ENCODE measurements around the gene ITPRIPL2.
A peak's percentile ranks its signal among the peaks of the same experiment; 100 is the strongest.

ITPRIPL2 gene

DNA sequence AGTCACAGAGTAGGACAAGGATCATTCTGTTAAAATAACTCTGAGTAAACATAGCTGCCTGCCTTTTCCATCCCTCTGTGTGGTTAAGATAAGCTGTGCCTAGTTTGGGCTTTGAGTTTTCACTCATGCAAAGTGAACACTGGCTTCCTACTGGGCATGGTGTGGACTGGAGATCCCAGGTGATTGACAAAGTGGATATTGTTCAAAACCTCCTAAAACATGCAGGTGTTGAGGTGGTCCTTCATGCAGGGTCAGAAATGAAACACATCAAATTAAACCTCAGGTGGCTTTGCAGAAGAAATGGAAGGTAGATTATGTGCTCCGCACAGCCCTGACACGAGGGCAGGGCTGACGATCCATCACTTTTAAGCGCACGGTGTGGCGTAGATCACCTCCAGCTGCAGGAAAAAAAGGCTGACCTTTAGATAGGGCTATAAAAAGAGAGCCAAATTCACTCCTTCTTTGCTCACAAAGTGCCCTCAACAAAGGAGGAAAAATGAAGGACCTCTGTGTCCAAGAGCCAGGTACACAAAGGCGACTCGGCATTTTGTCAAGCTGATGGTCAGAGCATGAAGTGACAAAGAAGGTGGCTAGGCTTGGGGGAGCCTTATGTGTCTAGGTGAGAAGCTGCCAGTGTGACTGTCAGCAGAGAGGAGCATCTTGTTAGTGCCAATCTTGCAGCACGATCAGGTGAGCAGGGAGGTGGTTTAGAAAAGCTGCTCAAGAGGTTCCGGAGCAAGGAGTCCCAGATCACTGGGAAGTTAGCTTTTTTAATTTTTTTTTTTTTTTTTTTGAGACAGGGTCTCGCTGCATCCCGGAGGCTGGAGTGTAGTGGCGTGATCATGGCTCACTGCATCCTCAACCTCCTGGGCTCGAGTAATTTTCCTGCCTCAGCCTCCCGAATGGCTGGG is 19.9 kb upstream of the ITPRIPL2 start:
- no peak for DNase-seq (ENCODE audit: low read depth in 2 of 2)
- TF ChIP-seq CTCF (IDR thresholded peaks at IDR 0.05; ENCODE audit: low read depth, low read length), result no peak
- H3K4me3 ChIP-seq (replicated peaks in 1 of 2; ENCODE audit: low read depth in 2 of 2, low read length in 2 of 2), result no peak overlapping the region

DNA sequence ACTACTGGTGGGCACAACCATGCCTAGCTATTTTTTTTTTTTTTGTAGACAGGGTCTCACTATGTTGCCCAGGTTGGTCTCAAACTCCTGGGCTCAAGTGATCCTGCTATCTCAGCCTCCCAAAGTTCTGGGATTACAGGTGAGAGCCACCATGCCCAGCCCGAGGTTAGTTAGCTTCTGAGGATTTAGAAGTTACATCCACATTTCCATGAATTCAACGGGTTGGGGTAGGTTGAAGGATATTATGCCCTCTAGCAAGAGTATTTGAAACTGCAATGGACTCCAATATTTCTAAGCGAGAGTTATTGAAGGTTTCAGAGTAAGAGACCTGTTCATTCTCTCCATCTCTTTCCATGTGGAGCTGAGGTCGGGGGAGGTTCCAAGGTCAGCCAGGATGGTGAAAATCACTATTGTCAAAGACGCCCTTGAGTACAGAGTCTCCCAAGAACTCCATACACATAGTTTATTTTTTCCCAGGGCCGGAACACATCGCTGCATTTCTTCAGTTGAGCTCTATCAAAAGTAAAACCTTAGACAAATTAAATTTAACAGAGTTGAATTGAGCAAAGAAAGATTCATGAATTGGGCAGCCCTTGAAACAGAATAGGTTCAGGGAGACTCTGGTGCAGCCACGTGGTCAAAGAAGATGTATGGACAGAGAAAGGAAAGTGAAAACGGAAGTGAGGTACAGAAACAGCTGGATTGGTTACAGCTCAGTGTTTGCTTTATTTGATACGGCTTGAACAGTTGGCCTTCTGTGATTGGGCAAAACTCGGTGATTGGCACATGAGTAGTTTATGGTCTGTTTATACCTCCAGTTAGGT is 19.0 kb upstream of the ITPRIPL2 start:
- DNase-seq (ENCODE audit: low read depth in 2 of 2), result peak in 1 of 2 donors; percentile 25
- H3K4me3 ChIP-seq (replicated peaks in 1 of 2; ENCODE audit: low read depth in 2 of 2, low read length in 2 of 2), result no peak overlapping the region

GRCh38 chr16:19095654-19096053 is 18.1 kb upstream of the ITPRIPL2 start:
- H3K4me3 ChIP-seq (replicated peaks in 1 of 2; ENCODE audit: low read depth in 2 of 2, low read length in 2 of 2), result no peak overlapping the region
- peak in 1 of 2 donors; percentile 27 for DNase-seq (ENCODE audit: low read depth in 2 of 2)
- TF ChIP-seq CTCF (IDR thresholded peaks at IDR 0.05; ENCODE audit: low read depth, low read length), result no peak

More for the DNA sequence above, 19.0 kb upstream of the ITPRIPL2 start:
- no peak for TF ChIP-seq CTCF (IDR thresholded peaks at IDR 0.05; ENCODE audit: low read depth, low read length)

- no peak overlapping the region for H3K4me3 ChIP-seq (replicated peaks in 1 of 2; ENCODE audit: low read depth in 2 of 2, low read length in 2 of 2)
- TF ChIP-seq CTCF (IDR thresholded peaks at IDR 0.05; ENCODE audit: low read depth, low read length), result no peak
- no peak for DNase-seq (ENCODE audit: low read depth in 2 of 2)
Measured at GRCh38 chr16:19098173-19098572, 15.6 kb upstream of the ITPRIPL2 start.

- DNase-seq (ENCODE audit: low read depth in 2 of 2), result no peak
- TF ChIP-seq CTCF (IDR thresholded peaks at IDR 0.05; ENCODE audit: low read depth, low read length), result no peak
- H3K4me3 ChIP-seq (replicated peaks in 1 of 2; ENCODE audit: low read depth in 2 of 2, low read length in 2 of 2), result no peak overlapping the region
Measured at GRCh38 chr16:19102187-19102872, 11.4 kb upstream of the ITPRIPL2 start.

GRCh38 chr16:19104607-19105006 is 9.2 kb upstream of the ITPRIPL2 start:
- no peak for DNase-seq (ENCODE audit: low read depth in 2 of 2)
- H3K4me3 ChIP-seq (replicated peaks in 1 of 2; ENCODE audit: low read depth in 2 of 2, low read length in 2 of 2), result no peak overlapping the region
- no peak for TF ChIP-seq CTCF (IDR thresholded peaks at IDR 0.05; ENCODE audit: low read depth, low read length)
